ENCODE measurements around the gene DNAJC4. TPM values are rescaled to one million over a fixed set of nuclear protein-coding genes. Genes with fewer than 3 reads are reported as not detected.
A peak's percentile ranks its signal among the peaks of the same experiment; 100 is the strongest.

The DNAJC4 gene
- total and polyA plus RNA-seq, 9 of the 15 experiments (the other 6 are each of a cell fraction or from before 2014, with no cell fraction given) = 4.0 to 32.6 (median 19.9) TPM

DNA sequence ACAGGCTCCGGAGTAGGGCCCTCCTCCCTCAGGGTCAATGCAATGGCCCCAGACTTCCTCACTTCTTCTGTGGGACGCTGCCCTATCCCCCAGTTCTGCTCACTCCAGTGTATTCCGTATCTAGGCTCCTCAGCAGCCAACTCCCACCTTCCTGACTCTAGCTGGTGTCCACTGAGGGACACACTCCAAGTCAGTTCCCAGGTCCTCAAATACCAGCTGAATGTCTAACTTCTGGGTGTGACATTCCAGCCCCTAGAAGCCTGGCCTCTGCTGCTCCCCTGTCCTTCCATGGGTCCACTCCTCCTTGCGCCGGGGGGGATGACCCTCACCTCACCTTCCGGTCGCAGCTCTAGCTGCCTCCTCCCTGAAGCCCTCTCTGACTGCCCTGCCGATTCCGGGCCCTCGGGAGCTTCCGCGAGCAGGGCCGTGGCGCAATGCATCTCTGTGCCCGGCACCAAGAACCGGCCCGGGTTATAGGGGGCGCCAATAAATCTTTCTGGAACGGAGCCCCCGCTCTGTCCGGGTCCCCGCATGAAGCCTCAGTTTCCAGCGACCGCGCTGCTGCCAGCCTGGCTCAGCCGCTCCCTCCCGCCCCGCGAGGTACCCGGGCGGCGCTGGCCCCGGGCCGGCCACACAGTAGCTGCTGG, 38.7 kb downstream of the DNAJC4 start (continued):
- TF ChIP-seq, protein P1, sequence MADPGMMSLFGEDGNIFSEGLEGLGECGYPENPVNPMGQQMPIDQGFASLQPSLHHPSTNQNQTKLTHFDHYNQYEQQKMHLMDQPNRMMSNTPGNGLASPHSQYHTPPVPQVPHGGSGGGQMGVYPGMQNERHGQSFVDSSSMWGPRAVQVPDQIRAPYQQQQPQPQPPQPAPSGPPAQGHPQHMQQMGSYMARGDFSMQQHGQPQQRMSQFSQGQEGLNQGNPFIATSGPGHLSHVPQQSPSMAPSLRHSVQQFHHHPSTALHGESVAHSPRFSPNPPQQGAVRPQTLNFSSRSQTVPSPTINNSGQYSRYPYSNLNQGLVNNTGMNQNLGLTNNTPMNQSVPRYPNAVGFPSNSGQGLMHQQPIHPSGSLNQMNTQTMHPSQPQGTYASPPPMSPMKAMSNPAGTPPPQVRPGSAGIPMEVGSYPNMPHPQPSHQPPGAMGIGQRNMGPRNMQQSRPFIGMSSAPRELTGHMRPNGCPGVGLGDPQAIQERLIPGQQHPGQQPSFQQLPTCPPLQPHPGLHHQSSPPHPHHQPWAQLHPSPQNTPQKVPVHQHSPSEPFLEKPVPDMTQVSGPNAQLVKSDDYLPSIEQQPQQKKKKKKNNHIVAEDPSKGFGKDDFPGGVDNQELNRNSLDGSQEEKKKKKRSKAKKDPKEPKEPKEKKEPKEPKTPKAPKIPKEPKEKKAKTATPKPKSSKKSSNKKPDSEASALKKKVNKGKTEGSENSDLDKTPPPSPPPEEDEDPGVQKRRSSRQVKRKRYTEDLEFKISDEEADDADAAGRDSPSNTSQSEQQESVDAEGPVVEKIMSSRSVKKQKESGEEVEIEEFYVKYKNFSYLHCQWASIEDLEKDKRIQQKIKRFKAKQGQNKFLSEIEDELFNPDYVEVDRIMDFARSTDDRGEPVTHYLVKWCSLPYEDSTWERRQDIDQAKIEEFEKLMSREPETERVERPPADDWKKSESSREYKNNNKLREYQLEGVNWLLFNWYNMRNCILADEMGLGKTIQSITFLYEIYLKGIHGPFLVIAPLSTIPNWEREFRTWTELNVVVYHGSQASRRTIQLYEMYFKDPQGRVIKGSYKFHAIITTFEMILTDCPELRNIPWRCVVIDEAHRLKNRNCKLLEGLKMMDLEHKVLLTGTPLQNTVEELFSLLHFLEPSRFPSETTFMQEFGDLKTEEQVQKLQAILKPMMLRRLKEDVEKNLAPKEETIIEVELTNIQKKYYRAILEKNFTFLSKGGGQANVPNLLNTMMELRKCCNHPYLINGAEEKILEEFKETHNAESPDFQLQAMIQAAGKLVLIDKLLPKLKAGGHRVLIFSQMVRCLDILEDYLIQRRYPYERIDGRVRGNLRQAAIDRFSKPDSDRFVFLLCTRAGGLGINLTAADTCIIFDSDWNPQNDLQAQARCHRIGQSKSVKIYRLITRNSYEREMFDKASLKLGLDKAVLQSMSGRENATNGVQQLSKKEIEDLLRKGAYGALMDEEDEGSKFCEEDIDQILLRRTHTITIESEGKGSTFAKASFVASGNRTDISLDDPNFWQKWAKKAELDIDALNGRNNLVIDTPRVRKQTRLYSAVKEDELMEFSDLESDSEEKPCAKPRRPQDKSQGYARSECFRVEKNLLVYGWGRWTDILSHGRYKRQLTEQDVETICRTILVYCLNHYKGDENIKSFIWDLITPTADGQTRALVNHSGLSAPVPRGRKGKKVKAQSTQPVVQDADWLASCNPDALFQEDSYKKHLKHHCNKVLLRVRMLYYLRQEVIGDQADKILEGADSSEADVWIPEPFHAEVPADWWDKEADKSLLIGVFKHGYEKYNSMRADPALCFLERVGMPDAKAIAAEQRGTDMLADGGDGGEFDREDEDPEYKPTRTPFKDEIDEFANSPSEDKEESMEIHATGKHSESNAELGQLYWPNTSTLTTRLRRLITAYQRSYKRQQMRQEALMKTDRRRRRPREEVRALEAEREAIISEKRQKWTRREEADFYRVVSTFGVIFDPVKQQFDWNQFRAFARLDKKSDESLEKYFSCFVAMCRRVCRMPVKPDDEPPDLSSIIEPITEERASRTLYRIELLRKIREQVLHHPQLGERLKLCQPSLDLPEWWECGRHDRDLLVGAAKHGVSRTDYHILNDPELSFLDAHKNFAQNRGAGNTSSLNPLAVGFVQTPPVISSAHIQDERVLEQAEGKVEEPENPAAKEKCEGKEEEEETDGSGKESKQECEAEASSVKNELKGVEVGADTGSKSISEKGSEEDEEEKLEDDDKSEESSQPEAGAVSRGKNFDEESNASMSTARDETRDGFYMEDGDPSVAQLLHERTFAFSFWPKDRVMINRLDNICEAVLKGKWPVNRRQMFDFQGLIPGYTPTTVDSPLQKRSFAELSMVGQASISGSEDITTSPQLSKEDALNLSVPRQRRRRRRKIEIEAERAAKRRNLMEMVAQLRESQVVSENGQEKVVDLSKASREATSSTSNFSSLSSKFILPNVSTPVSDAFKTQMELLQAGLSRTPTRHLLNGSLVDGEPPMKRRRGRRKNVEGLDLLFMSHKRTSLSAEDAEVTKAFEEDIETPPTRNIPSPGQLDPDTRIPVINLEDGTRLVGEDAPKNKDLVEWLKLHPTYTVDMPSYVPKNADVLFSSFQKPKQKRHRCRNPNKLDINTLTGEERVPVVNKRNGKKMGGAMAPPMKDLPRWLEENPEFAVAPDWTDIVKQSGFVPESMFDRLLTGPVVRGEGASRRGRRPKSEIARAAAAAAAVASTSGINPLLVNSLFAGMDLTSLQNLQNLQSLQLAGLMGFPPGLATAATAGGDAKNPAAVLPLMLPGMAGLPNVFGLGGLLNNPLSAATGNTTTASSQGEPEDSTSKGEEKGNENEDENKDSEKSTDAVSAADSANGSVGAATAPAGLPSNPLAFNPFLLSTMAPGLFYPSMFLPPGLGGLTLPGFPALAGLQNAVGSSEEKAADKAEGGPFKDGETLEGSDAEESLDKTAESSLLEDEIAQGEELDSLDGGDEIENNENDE (IDR thresholded peaks at IDR 0.05; ENCODE audit: low read depth, low read length) = no peak
- peak; percentile 2 for TF ChIP-seq MEIS2 (IDR thresholded peaks at IDR 0.05; ENCODE audit: partially characterized antibody)
- TF ChIP-seq, protein P2, sequence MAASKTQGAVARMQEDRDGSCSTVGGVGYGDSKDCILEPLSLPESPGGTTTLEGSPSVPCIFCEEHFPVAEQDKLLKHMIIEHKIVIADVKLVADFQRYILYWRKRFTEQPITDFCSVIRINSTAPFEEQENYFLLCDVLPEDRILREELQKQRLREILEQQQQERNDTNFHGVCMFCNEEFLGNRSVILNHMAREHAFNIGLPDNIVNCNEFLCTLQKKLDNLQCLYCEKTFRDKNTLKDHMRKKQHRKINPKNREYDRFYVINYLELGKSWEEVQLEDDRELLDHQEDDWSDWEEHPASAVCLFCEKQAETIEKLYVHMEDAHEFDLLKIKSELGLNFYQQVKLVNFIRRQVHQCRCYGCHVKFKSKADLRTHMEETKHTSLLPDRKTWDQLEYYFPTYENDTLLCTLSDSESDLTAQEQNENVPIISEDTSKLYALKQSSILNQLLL (CRISPR knock-in tag; IDR thresholded peaks at IDR 0.05; ENCODE audit: borderline replicate concordance) = no peak
- TF ChIP-seq ELF4 (CRISPR knock-in tag; IDR thresholded peaks at IDR 0.05) = no peak
- TF ChIP-seq ZNF561 (CRISPR knock-in tag; conservative IDR thresholded peaks at IDR 0.05) = no peak
- TF ChIP-seq NR3C1 (CRISPR knock-in tag; IDR thresholded peaks at IDR 0.05) = no peak
- TF ChIP-seq CBFB (CRISPR knock-in tag; IDR thresholded peaks at IDR 0.05) = no peak; the same call in 1 of the 2 replicates
- TF ChIP-seq RFX5 (IDR thresholded peaks at IDR 0.05; ENCODE audit: low read depth, low read length) = no peak
- no peak for TF ChIP-seq ZNF780A (CRISPR knock-in tag; IDR thresholded peaks at IDR 0.05)
- no peak for TF ChIP-seq SMAD1 (IDR thresholded peaks at IDR 0.05; ENCODE audit: low read depth, low read length, partially characterized antibody)
- no peak for TF ChIP-seq NRF1 (conservative IDR thresholded peaks at IDR 0.05 in 1 of 2, IDR thresholded peaks at IDR 0.05 in 1 of 2)
- TF ChIP-seq POLR3G (IDR thresholded peaks at IDR 0.05; ENCODE audit: extremely low read depth, insufficient read length, insufficient replicate concordance) = no peak
- no peak for TF ChIP-seq PURB (CRISPR knock-in tag; IDR thresholded peaks at IDR 0.05; ENCODE audit: low read depth)
- no peak for TF ChIP-seq RBM15 (IDR thresholded peaks at IDR 0.05; ENCODE audit: insufficient read depth, low read length)
- TF ChIP-seq PREB (CRISPR knock-in tag; IDR thresholded peaks at IDR 0.05) = 0 out of 2 replicates have a peak, but pooled peaks have one; percentile 1
